ENCODE data around the gene CFAP221.

- TF ChIP-seq CTCF (conservative IDR thresholded peaks at IDR 0.05; ENCODE audit: low read length) (no peak), EZH2phosphoT487 (IDR thresholded peaks at IDR 0.05; ENCODE audit: borderline replicate concordance, low read depth, low read length) (no peak)
Observed at GRCh38 chr2:119574864-119575263, 30.6 kb downstream of the CFAP221 start.
